BLaER1 treated with 17β-estradiol and CSF1 and Interleukin-3, amounts not matched to agents 10 nM and 100 nM (cell line): ENCODE results near the gene UBA52.
"Not testable (repeated sequence)": the region's sequence is repeated elsewhere in the genome, so short reads cannot be mapped to it uniquely, and the experiment has no call there.

Experiments used
- H3K27ac ChIP-seq, 11 experiments: shearing (Covaris generic); formaldehyde crosslinking; 2 replicates each; pipeline ENCODE4 v1.8.1; 2022
- H3K27me3 ChIP-seq, 11 experiments: shearing (Covaris generic); formaldehyde crosslinking; 2 replicates each; pipeline ENCODE4 v1.8.1; 2022
- H3K36me3 ChIP-seq, 11 experiments: shearing (Covaris generic); formaldehyde crosslinking; 2 replicates each; pipeline ENCODE4 v1.8.1; 2022
- H3K4me1 ChIP-seq, 10 experiments: shearing (Covaris generic); formaldehyde crosslinking; 2 replicates each; pipeline ENCODE4 v1.8.1; 2022
- H3K4me2 ChIP-seq, 11 experiments: shearing (Covaris generic); formaldehyde crosslinking; 2 replicates each; pipeline ENCODE4 v1.8.1; 2022
- H3K4me3 ChIP-seq, 10 experiments: shearing (Covaris generic); formaldehyde crosslinking; 2 replicates each; pipeline ENCODE4 v1.8.1; 2022
- H3K9ac ChIP-seq, 11 experiments: shearing (Covaris generic); formaldehyde crosslinking; 2 replicates each; pipeline ENCODE4 v1.8.1; 2022
- H3K9me3 ChIP-seq, 11 experiments: shearing (Covaris generic); formaldehyde crosslinking; replicated peaks in 1 of 11; 2 replicates each; pipeline ENCODE4 v1.8.1; 2022
- H4K20me1 ChIP-seq, 11 experiments: shearing (Covaris generic); formaldehyde crosslinking; 2 replicates each; pipeline ENCODE4 v1.8.1; 2022
- Cebpa-rat ChIP-seq, 11 experiments: shearing (Covaris generic); IDR thresholded peaks; 2 replicates each; pipeline ENCODE4 v1.8.1; 2022

Gene UBA52

DNA sequence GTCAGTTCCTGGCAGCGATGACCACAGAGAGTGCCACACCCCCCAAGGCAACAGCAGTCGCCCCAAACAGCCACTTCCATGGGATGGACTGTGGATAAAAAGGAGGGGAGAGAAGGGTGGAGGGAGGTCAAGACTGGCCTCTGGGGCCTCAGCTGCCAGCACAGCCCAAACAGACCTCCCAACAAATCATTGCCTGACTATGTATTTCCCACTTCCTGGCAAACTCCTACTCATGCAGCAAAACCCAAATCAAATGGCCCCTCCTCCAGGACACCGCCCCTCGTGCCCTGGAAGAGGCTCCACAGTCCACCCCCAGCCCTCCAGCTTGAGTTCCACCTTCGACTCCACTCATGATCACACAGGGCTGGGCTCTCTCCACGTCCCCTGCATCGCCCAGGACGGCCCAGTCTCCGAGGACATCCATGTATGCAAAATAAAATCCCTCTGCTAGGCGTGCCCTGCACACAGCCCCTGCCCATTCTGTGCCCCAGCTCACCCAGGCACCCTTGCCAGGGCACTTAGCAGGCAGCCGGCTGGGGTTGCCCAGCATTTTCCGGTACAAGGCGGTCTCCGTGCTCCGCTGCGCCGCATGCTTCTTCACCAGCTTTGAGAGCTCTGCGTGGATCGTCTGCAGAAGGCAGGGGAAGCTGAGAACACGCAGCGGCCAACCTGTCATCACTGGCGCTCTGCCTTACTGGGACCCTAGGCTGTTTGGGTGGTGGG lies 39.3 kb upstream of the UBA52 start:
- Histone ChIP-seq H3K27me3 (no peaks in the 10 kb centered on the region), H3K4me2 (no peak overlapping the region), H4K20me1 (peaks cover 0 to 47% (median 4%) of the 10 kb centered on the region in 11 experiments; a peak in 8 of 22 replicates), H3K9me3 (no peaks in the 10 kb centered on the region), H3K27ac (no peak overlapping the region), H3K4me1 (peaks cover 0 to 8% (median 0%) of the 10 kb centered on the region in 10 experiments; a peak in 4 of 20 replicates), H3K4me3 (no peak overlapping the region), H3K36me3 (peaks cover 33 to 94% (median 60%) of the 10 kb centered on the region in 11 experiments), H3K9ac (no peak overlapping the region)
- no peak for TF ChIP-seq Cebpa-rat (IDR thresholded peaks at IDR 0.05)

GRCh38 chr19:18533058-18533457 lies 38.6 kb upstream of the UBA52 start:
- no peak overlapping the region for H3K27ac ChIP-seq
- H3K9me3 ChIP-seq = no peaks in the 10 kb centered on the region
- H3K27me3 ChIP-seq = no peaks in the 10 kb centered on the region
- no peak overlapping the region for H3K9ac ChIP-seq
- no peak for TF ChIP-seq Cebpa-rat (IDR thresholded peaks at IDR 0.05)
- H3K36me3 ChIP-seq = peaks cover 40 to 94% (median 67%) of the 10 kb centered on the region in 11 experiments
- H3K4me2 ChIP-seq = no peak overlapping the region
- peaks cover 0 to 8% (median 0%) of the 10 kb centered on the region in 10 experiments; a peak in 4 of 20 replicates for H3K4me1 ChIP-seq
- H3K4me3 ChIP-seq = no peak overlapping the region
- H4K20me1 ChIP-seq = peaks cover 0 to 54% (median 4%) of the 10 kb centered on the region in 11 experiments; a peak in 8 of 22 replicates

- no peak for TF ChIP-seq Cebpa-rat (IDR thresholded peaks at IDR 0.05)
Observed at GRCh38 chr19:18536475-18536874, 35.2 kb upstream of the UBA52 start.

DNA sequence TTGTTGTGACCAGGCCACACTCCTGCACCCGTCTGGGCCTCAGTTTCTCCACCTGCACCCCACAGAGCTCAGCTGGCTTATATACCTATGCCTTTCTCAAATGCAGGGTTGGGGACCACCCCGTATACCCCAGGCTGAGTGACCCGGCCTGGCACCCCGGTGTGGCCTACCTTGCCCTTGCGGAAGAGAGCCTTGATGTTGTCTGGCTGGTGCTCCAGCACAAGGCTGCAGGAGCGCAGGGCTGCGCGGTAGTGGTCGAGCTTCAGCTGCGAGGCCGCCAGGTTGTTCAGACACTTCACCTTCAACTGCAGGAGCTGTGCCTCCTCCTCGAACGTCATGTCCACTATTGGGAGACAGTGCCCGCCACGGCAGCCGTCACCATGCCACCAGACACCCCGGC lies 34.2 kb upstream of the UBA52 start:
- Histone ChIP-seq H3K9ac (no peak overlapping the region), H3K27ac (no peak overlapping the region), H3K4me3 (no peak overlapping the region), H3K36me3 (peaks cover 66 to 94% (median 86%) of the 10 kb centered on the region in 11 experiments), H4K20me1 (peaks cover 0 to 58% (median 0%) of the 10 kb centered on the region in 11 experiments; a peak in 9 of 22 replicates), H3K9me3 (no peaks in the 10 kb centered on the region), H3K4me1 (peaks cover 8 to 16% (median 10%) of the 10 kb centered on the region in 10 experiments), H3K4me2 (no peak overlapping the region), H3K27me3 (no peaks in the 10 kb centered on the region)
- no peak for TF ChIP-seq Cebpa-rat (IDR thresholded peaks at IDR 0.05)

More at GRCh38 chr19:18536475-18536874, 35.2 kb upstream of the UBA52 start:
- Histone ChIP-seq H3K4me1 (peaks cover 0 to 6% (median under 1%) of the 10 kb centered on the region in 10 experiments; a peak in 9 of 20 replicates), H3K9me3 (no peaks in the 10 kb centered on the region), H3K27me3 (no peaks in the 10 kb centered on the region), H3K4me3 (no peak overlapping the region), H3K4me2 (no peak overlapping the region), H3K36me3 (peaks cover 69 to 100% (median 90%) of the 10 kb centered on the region in 11 experiments), H4K20me1 (peaks cover 0 to 65% (median 0%) of the 10 kb centered on the region in 11 experiments; a peak in 9 of 22 replicates), H3K9ac (no peak overlapping the region), H3K27ac (no peak overlapping the region)

- Histone ChIP-seq H3K9me3 (no peaks in the 10 kb centered on the region), H3K27ac (no peak overlapping the region), H4K20me1 (peaks cover 0 to 52% (median 0%) of the 10 kb centered on the region in 11 experiments; a peak in 9 of 22 replicates), H3K4me3 (no peak overlapping the region), H3K4me2 (no peak overlapping the region), H3K4me1 (peaks cover 10 to 17% (median 11%) of the 10 kb centered on the region in 10 experiments), H3K9ac (no peak overlapping the region), H3K36me3 (peaks cover 59 to 88% (median 79%) of the 10 kb centered on the region in 11 experiments), H3K27me3 (no peaks in the 10 kb centered on the region)
- TF ChIP-seq Cebpa-rat (IDR thresholded peaks at IDR 0.05) = no peak
Observed at GRCh38 chr19:18538115-18538514, 33.5 kb upstream of the UBA52 start.

DNA sequence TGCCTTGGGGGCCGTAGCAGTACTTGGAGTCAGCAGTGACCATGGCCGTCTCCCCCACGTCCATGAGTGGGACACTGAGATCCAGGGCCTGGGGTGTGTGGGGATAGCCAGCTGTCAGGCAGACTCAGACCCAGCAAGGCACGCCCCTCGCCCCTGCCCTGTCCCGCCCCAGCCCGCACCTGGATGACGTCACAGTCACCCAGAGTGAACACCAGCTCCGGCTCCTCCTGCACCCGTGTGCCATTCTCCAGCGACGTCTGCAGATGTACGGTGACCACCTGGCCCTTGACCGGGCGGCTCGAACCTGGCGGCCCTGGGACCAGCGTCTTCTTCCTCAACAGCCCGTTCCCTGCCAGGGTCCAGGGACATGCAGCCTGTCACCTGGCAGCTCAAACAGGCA lies 32.3 kb upstream of the UBA52 start:
- Histone ChIP-seq H3K4me2 (no peak overlapping the region), H3K27ac (no peak overlapping the region), H3K27me3 (no peaks in the 10 kb centered on the region), H3K9ac (0 out of 22 replicates have a peak overlapping the region, but pooled peaks of 1 of the 11 experiments have one; percentile 10), H3K9me3 (no peaks in the 10 kb centered on the region), H4K20me1 (peaks cover 0 to 46% (median 0%) of the 10 kb centered on the region in 11 experiments; a peak in 9 of 22 replicates), H3K4me1 (peaks cover 17 to 20% (median 19%) of the 10 kb centered on the region in 10 experiments), H3K4me3 (no peak overlapping the region), H3K36me3 (peaks cover 59 to 75% (median 69%) of the 10 kb centered on the region in 11 experiments)
- TF ChIP-seq Cebpa-rat (IDR thresholded peaks at IDR 0.05) = no peak

DNA sequence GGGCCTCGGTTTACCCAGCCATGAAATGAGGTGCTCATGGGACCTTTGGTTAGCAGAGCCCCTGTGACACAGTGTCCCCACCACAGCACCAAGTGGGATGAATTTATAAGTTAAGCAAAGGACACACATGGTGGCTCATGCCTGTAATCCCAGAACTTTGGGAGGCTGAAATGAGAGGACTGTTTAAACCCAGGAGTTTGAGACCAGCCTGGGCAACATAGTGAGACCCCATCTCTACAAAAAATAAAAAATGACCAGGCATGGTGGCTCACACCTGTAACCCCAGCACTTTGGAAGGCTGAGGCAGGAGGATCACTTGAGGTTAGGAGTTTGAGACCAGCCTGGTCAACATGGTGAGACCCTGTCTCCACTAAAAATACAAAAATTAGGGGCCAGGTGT lies 31.5 kb upstream of the UBA52 start:
- peaks cover 21 to 29% (median 24%) of the 10 kb centered on the region in 10 experiments for H3K4me1 ChIP-seq
- not testable (repeated sequence) for H3K4me2 ChIP-seq, H3K27ac ChIP-seq, H3K4me3 ChIP-seq, H3K27me3 ChIP-seq, H3K9me3 ChIP-seq
- peaks cover 59 to 68% (median 65%) of the 10 kb centered on the region in 11 experiments for H3K36me3 ChIP-seq
- peaks cover 0 to 43% (median 0%) of the 10 kb centered on the region in 11 experiments; a peak in 9 of 22 replicates for H4K20me1 ChIP-seq
- peak overlapping the region in 2 of 11 experiments; percentile 10 to 19; a peak in 1 of 22 replicates for H3K9ac ChIP-seq

DNA sequence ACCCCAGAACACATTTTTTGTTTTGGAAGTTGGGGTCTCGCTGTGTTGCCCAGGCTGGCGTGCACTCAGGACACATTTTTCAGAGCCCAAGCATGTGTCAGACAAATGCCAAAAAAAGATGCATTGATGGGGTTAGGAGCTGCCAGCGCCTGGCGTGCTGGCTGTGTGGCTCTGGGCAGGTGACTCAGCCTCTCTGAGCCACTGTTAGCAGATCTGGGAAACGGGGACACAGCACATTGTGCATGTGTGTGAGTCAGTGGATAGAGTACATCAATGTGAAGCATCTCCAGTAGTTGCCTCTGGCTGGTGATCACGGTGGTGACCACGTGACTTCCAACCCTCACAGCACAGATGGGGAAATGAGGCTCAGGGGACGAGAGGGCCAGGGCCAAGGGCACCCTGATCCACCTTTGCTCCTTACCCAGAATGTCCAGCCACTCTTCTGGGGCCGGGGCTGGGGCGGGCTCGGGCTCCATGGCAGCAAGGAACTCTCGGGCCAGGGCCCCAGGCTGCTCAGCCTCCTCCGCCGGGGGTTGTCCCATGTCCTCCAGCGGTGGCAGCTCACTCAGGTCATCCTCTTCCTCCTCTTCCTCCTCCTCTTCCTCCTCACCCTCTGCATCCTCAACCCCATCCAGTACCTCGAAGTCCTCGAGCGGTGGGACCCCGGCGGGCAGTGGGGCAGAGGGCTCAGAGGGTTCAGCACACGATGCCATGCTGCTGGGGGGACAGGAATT lies 30.2 kb upstream of the UBA52 start:
- no peak for TF ChIP-seq Cebpa-rat (IDR thresholded peaks at IDR 0.05)
- Histone ChIP-seq H3K9me3 (no peaks in the 10 kb centered on the region), H3K9ac (peak overlapping the region in 10 of 11 experiments; percentile 68 to 88 (median 82); a peak in 13 of 22 replicates), H3K4me3 (peak overlapping the region in 6 of 10 experiments; percentile 65 to 80 (median 72); a peak in 7 of 20 replicates), H3K4me2 (peak overlapping the region; percentile 79 to 100 (median 94); a peak in 17 of 22 replicates), H4K20me1 (peaks cover 0 to 34% (median 0%) of the 10 kb centered on the region in 11 experiments; a peak in 9 of 22 replicates), H3K27ac (peak overlapping the region in 5 of 11 experiments; percentile 30 to 84 (median 73); a peak in 5 of 22 replicates), H3K36me3 (peaks cover 49 to 56% (median 54%) of the 10 kb centered on the region in 11 experiments), H3K27me3 (no peaks in the 10 kb centered on the region), H3K4me1 (peaks cover 21 to 32% (median 24%) of the 10 kb centered on the region in 10 experiments)
